IMR-90 (cell line): ENCODE data around the gene FAM117B. TPM values are rescaled to one million over a fixed set of nuclear protein-coding genes. Genes with fewer than 3 reads are reported as not detected.

ENCODE experiments used
- ATAC-seq: fragments of 200-7000 bp; cut with Tn5 transposase; 2 replicates; pipeline ENCODE4 v1.9.1; 2020; ENCODE audit warnings: low read depth, mild to moderate bottlenecking, moderate library complexity
- BruUV-seq: library from RNA; stranded (reverse); fragments of 400-500 nt; replicated peaks from 2 replicates; lab custom pipeline; 2021; lab: Mats Ljungman, UMichigan
- CTCF ChIA-PET: fragments of 300-600 bp; formaldehyde crosslinking; extraction: SDS; loops from one replicate; lab custom pipeline; 2021; ENCODE audit warnings: antibody characterized with exemption; lab: Yijun Ruan, JAX
- POLR2A ChIA-PET: fragments of 300-600 bp; sonication (Branson Sonifier 250); formaldehyde crosslinking; loops from one replicate; lab custom pipeline; 2022; ENCODE audit warnings: antibody characterized with exemption; ENCODE audit not compliant: unreplicated experiment; lab: Charles Lee
- DNase-seq: peaks from one replicate; pipeline ENCODE4 v3.0.0; 2013
- H2AFZ ChIP-seq: replicated peaks from 2 replicates; pipeline ENCODE3; 2013; ENCODE audit warnings: low read length, mild to moderate bottlenecking; ENCODE audit not compliant: poor library complexity
- H2AK5ac ChIP-seq: 2 replicates; pipeline ENCODE4 v1.6.1; 2013; ENCODE audit warnings: low read depth, low read length, inconsistent platforms
- H2AK9ac ChIP-seq: replicated peaks from 2 replicates; pipeline ENCODE3; 2013; ENCODE audit warnings: mild to moderate bottlenecking, low read depth, low read length, moderate library complexity; ENCODE audit not compliant: poor library complexity
- H2BK120ac ChIP-seq: 2 replicates; pipeline ENCODE4 v1.6.1; 2013; ENCODE audit warnings: low read depth, low read length, inconsistent platforms
- H2BK15ac ChIP-seq: 3 replicates; pipeline ENCODE4 v1.6.1; 2013; ENCODE audit warnings: low read depth, low read length, inconsistent platforms
- H2BK20ac ChIP-seq: 2 replicates; pipeline ENCODE4 v1.6.1; 2013; ENCODE audit warnings: low read depth, mild to moderate bottlenecking, inconsistent platforms, low read length, moderate library complexity
- H2BK5ac ChIP-seq: 2 replicates; pipeline ENCODE4 v1.6.1; 2013; ENCODE audit warnings: mild to moderate bottlenecking, low read depth, low read length, inconsistent platforms; ENCODE audit not compliant: poor library complexity, severe bottlenecking
- H3K14ac ChIP-seq: replicated peaks from 2 replicates; pipeline ENCODE4 v1.6.1; 2013; ENCODE audit warnings: low read depth, low read length, inconsistent platforms
- H3K18ac ChIP-seq: 2 replicates; pipeline ENCODE4 v1.6.1; 2013; ENCODE audit warnings: low read depth, low read length, control low read depth
- H3K23ac ChIP-seq: 2 replicates; pipeline ENCODE4 v1.6.1; 2013; ENCODE audit warnings: low read depth, low read length, inconsistent platforms
- H3K27ac ChIP-seq: 2 replicates; pipeline ENCODE4 v1.5.1; 2013; ENCODE audit warnings: mild to moderate bottlenecking, control low read depth, low read length; ENCODE audit not compliant: insufficient read depth
- H3K27me3 ChIP-seq: 2 replicates; pipeline ENCODE4 v1.6.1; 2013; ENCODE audit warnings: low read length; ENCODE audit not compliant: control insufficient read depth, insufficient read depth
- H3K36me3 ChIP-seq: 2 replicates; pipeline ENCODE4 v1.6.1; 2013; ENCODE audit warnings: low read length, mixed read lengths; ENCODE audit not compliant: control insufficient read depth, insufficient read depth
- H3K4ac ChIP-seq: 2 replicates; pipeline ENCODE4 v1.6.1; 2013; ENCODE audit warnings: low read depth, low read length, inconsistent platforms
- H3K4me1 ChIP-seq: 2 replicates; pipeline ENCODE4 v1.6.1; 2013; ENCODE audit warnings: low read length, mixed read lengths; ENCODE audit not compliant: control insufficient read depth, insufficient read depth
- H3K4me2 ChIP-seq: 2 replicates; pipeline ENCODE4 v1.6.1; 2013; ENCODE audit warnings: low read depth, mild to moderate bottlenecking, control low read depth, low read length, moderate library complexity
- H3K4me3 ChIP-seq: 2 replicates; pipeline ENCODE4 v1.5.1; 2013; ENCODE audit warnings: low read depth, mild to moderate bottlenecking, control low read depth, low read length, moderate library complexity; ENCODE audit not compliant: insufficient read depth
- H3K56ac ChIP-seq: 2 replicates; pipeline ENCODE4 v1.6.1; 2013; ENCODE audit warnings: low read length, inconsistent platforms; ENCODE audit not compliant: insufficient read depth; ENCODE audit errors: extremely low read depth
- H3K79me1 ChIP-seq, 2 experiments: 2 replicates each; pipeline ENCODE4 v1.6.1; 2013; ENCODE audit warnings: low read length in 2 of 2, inconsistent platforms in 1 of 2, low read depth in 1 of 2
- H3K9ac ChIP-seq: 2 replicates; pipeline ENCODE4 v1.6.1; 2013; ENCODE audit warnings: low read depth, low read length, control low read depth
- H3K9me1 ChIP-seq: 2 replicates; pipeline ENCODE4 v1.6.1; 2013; ENCODE audit warnings: low read length, inconsistent platforms; ENCODE audit not compliant: insufficient read depth
- H3K9me3 ChIP-seq: 2 replicates; pipeline ENCODE4 v1.6.1; 2013; ENCODE audit warnings: low read length; ENCODE audit not compliant: control insufficient read depth, insufficient read depth
- H4K20me1 ChIP-seq: 2 replicates; pipeline ENCODE4 v1.6.1; 2013; ENCODE audit warnings: low read length, inconsistent platforms; ENCODE audit not compliant: insufficient read depth
- H4K5ac ChIP-seq: 2 replicates; pipeline ENCODE4 v1.6.1; 2013; ENCODE audit warnings: mild to moderate bottlenecking, low read depth, low read length, control low read depth
- H4K8ac ChIP-seq, 2 experiments: 2 replicates each; pipeline ENCODE4 v1.6.1; 2013; ENCODE audit warnings: low read depth in 2 of 2, low read length in 2 of 2, control low read depth in 1 of 2, inconsistent platforms in 1 of 2
- H4K91ac ChIP-seq: 2 replicates; pipeline ENCODE4 v1.6.1; 2013; ENCODE audit warnings: low read depth, low read length, inconsistent platforms; ENCODE audit not compliant: insufficient read depth
- POLR2A ChIP-seq: IDR thresholded peaks from 2 replicates; pipeline ENCODE4 v1.6.1; 2012; ENCODE audit warnings: mild to moderate bottlenecking, low read depth, low read length
- RAD21 ChIP-seq: IDR thresholded peaks from 2 replicates; pipeline ENCODE4 v1.6.1; 2012; ENCODE audit warnings: low read length, improper control_type of control experiment
- RCOR1 ChIP-seq: IDR thresholded peaks from 2 replicates; pipeline ENCODE4 v1.6.1; 2012; ENCODE audit warnings: mild to moderate bottlenecking, low read length, improper control_type of control experiment; ENCODE audit not compliant: insufficient replicate concordance
- WGBS, 2 experiments: methylation state at CpG; one replicate each; pipeline versions ENCODE4 v1.1.5 to v1.1.7; 2013; ENCODE audit warnings: missing lambda C conversion rate in 2 of 2; ENCODE audit not compliant: insufficient read length in 1 of 2; ENCODE audit errors: extremely low coverage in 2 of 2; 5-methylcytosine and 5-hydroxymethylcytosine counted together
- dilution Hi-C: fragments of 300-500 bp; cut with HindIII; formaldehyde crosslinking; loops from one replicate; pipeline ENCODE4 v1.14.3; 2018; ENCODE audit warnings: low sequenced_read_pairs; ENCODE audit not compliant: unreplicated experiment
- in situ Hi-C: fragments of 300-500 bp; cut with MboI; formaldehyde crosslinking; loops from 3 replicates; pipeline ENCODE4 v1.14.3; 2019; ENCODE audit warnings: low sequenced_read_pairs, inconsistent platforms, mixed read lengths
- intact Hi-C: fragments of 100-400 bp; cut with micrococcal nuclease; formaldehyde crosslinking; loops from 2 replicates; pipeline ENCODE4 v1.10.0; 2022
- polyA plus RNA-seq, 3 experiments: library from polyadenylated mRNA; depleted of rRNA; stranded (reverse); fragments of >200 nt; gene quantifications; 2 replicates each; pipeline ENCODE4 v1.2.3, GENCODE V29; 2012; ENCODE audit warnings: low replicate concordance in 1 of 3
- total RNA-seq: library from RNA; depleted of rRNA; stranded (reverse); fragments of >200 nt; gene quantifications from 2 replicates; pipeline ENCODE4 v1.2.3, GENCODE V29; 2012

FAM117B gene
- total and polyA plus RNA-seq, 2 of the 4 experiments (the other 2 are of a cell fraction), result 0.54 to 0.79 TPM

DNA sequence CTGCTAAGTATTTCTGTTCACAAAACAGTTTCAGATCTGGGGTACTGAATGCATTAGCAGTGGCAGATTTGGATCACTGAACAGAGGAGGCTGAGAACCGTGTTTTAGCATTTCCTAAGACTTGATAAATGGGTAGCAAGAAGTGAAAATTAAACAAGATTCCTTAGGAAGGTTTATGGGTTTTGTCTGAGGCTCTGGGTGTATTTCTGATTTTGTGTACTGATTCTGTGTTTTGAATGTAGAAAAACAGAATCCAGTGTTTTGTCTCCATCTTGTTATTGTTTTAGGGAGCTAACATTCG lies 1.4 kb downstream of the FAM117B start:
- Histone ChIP-seq H3K27me3 (no peaks in the 10 kb centered on the region), H4K91ac (0 out of 2 replicates have a peak overlapping the region, but pooled peaks have one; percentile 8), H3K36me3 (no peaks in the 10 kb centered on the region), H3K18ac (peak overlapping the region; percentile 65; the same call in 1 of the 2 replicates), H3K4me3 (peak overlapping the region; percentile 60), H2BK15ac (peak overlapping the region; percentile 61; the same call in 1 of the 3 replicates), H4K8ac (peak overlapping the region; percentile 44 to 83; a peak in 2 of 4 replicates), H3K4ac (peak overlapping the region; percentile 56), H2BK5ac (peak overlapping the region; percentile 65), H3K27ac (peak overlapping the region; percentile 56), H3K9me3 (no peaks in the 10 kb centered on the region), H3K9me1 (0 out of 2 replicates have a peak, but pooled peaks cover 3% of the 10 kb centered on the region), H4K20me1 (no peaks in the 10 kb centered on the region), H3K4me1 (peaks cover 2% of the 10 kb centered on the region), H2AFZ (peak overlapping the region; percentile 94), H3K79me1 (peaks cover 4 to 6% of the 10 kb centered on the region in 2 experiments; a peak in 2 of 4 replicates), H3K56ac (0 out of 2 replicates have a peak overlapping the region, but pooled peaks have one; percentile 36), H3K4me2 (peak overlapping the region; percentile 94), H4K5ac (peak overlapping the region; percentile 2; the same call in 1 of the 2 replicates), H3K14ac (peak overlapping the region; percentile 62), H3K23ac (peak overlapping the region; percentile 49), H3K9ac (peak overlapping the region; percentile 77), H2AK9ac (peak overlapping the region; percentile 18), H2AK5ac (no peak overlapping the region), H2BK20ac (no peak overlapping the region), H2BK120ac (0 out of 2 replicates have a peak overlapping the region, but pooled peaks have one; percentile 11)
- no peak for DNase-seq
- ATAC-seq, result 0 out of 2 replicates have a peak, but pooled peaks have one; percentile 0
- TF ChIP-seq RAD21 (no peak), POLR2A (no peak), RCOR1 (no peak)
- dilution Hi-C loops (no loop called here), intact Hi-C loops (no loop called here), in situ Hi-C loops (no loop called here)
- WGBS, 2 experiments, result 0% methylated on average over 1 of the region's 2 CpGs; no CpG with 5 or more reads in 1 of the 2 experiments
- BruUV-seq, result no TSS peak
- CTCF ChIA-PET, result no interaction called here
- POLR2A ChIA-PET, result no interaction called here
